GM18861 (cell line): ENCODE data around the gene TADA2B.

ENCODE experiments used
- ATAC-seq: cut with Tn5 transposase; IDR thresholded peaks from one replicate; pipeline ENCODE4 v1.9.1; 2021; ENCODE audit not compliant: unreplicated experiment

Gene TADA2B

GRCh38 chr4:7017446-7018048, 25.6 kb upstream of the TADA2B start:
- no peak for ATAC-seq

GRCh38 chr4:7018281-7018680, 24.9 kb upstream of the TADA2B start:
- ATAC-seq, result no peak

GRCh38 chr4:7019367-7019766, 23.8 kb upstream of the TADA2B start:
- no peak for ATAC-seq

- ATAC-seq, result no peak
These were observed 22.9 kb upstream of the TADA2B start for GRCh38 chr4:7020290-7020689.

- no peak for ATAC-seq
These were observed 22.3 kb upstream of the TADA2B start for GRCh38 chr4:7020856-7021255.

DNA sequence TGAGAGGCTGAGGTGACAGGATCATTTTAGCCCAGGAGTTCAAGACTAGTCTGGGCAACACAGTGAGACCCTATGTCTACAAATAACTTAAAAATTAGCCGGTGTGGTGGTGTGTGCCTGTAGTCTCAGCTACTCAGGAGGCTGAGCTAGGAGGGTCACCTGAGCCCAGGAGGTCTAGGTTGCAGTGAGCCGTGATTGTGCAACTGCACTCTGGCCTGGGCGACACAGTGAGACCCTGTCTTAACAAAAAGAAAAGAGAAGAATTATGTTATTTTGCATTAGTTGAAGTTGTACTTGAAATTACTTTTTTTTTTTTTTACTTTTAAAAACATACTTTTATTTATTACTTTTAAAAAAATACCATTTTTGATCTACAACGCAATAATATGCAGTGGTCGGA, 21.8 kb upstream of the TADA2B start:
- ATAC-seq, result no peak

- no peak for ATAC-seq
These were observed 21.1 kb upstream of the TADA2B start for GRCh38 chr4:7021930-7022664.

DNA sequence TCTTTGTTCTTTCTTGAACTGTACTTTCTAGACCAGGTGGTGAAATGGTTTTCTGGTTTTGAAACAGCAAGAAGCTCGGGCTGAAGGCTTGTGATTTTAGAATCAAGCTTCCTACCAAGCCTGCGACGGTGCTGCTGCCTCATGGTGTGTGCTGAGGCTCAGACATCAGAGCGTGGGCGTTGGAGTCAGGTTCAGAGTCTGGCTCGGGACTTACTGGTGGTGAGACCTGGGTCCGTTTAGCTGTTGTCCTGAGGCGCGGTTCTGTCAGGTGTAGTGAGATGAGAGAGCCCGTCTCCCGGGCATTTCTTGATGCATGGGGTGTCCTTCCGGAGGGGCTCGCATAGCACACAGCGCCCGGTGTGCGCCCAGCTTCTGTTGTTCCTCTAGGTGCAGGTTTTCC, 19.7 kb upstream of the TADA2B start:
- ATAC-seq, result no peak

DNA sequence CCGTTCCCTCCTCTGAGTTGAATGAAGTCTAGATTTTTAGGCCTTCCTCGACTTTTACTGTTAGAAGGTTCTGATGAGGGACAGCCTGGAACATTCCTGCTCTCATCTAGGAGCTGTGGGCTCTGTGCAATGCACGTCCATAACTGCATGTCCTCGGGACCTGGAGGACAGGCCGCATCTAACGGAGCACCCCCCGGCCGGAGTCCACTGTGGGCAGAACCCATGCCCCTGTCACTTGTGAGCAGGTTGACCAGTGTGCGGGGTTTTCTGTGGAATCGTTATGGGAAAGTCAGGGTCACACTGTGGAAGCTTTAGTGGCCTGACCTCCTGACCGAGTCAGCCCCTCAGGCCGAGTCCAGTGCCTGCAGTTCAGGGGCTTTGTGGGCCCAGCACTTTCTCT, 19.3 kb upstream of the TADA2B start:
- no peak for ATAC-seq

GRCh38 chr4:7024336-7024890, 18.8 kb upstream of the TADA2B start:
- ATAC-seq, result no peak

- no peak for ATAC-seq
These were observed 18.1 kb upstream of the TADA2B start for GRCh38 chr4:7025040-7025602.

DNA sequence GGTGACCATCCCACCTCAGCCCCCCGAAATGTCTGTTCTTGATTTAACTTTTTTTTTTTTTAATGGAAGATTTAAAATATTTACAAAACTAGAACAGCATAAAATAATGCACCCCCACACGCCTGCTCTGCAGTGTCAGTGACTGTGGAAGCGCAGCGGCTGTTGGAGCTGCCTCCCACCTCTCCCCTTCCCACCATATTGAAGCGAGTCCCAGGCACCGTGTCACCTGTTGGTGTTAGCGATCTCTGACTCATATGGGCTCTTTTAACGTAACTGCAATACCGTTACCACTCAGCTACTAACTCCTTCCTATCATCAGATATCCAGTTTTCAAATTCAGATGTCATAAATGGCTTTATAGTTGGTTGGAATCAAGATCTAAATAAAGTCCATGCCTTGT, 17.1 kb upstream of the TADA2B start:
- ATAC-seq, result no peak

DNA sequence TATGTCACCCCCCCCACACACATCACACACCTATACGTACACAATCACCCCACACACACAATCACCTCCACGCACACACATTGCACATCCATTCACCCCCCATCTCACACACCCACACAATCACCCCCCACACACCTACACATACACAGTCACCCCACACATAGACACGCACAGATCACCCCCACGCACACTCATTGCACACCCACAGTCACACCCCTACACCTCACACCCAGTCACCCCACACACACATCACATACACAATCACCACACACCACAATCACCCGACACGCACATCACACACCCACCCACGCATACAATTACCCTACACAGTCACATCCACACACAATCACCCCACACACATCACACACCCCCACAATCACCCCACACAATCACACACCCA, 15.9 kb upstream of the TADA2B start:
- no peak for ATAC-seq

DNA sequence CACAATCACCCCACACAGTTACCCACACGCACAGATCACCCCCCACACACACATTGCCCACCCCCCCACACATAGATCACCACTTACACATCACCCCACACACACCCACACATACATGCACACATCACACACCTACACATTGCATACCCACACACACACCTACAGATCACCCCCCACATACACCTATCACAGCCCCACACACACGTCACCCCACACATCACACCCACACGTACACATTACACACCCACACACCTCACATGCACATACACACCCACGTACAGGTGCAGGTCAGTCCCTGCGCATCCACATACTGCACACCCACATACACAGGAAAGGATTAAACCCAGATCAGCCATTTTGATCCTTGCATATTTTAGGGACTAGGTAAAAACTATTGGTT, 15.3 kb upstream of the TADA2B start:
- ATAC-seq, result no peak

- no peak for ATAC-seq
These were observed 14.0 kb upstream of the TADA2B start for GRCh38 chr4:7029212-7029611.

DNA sequence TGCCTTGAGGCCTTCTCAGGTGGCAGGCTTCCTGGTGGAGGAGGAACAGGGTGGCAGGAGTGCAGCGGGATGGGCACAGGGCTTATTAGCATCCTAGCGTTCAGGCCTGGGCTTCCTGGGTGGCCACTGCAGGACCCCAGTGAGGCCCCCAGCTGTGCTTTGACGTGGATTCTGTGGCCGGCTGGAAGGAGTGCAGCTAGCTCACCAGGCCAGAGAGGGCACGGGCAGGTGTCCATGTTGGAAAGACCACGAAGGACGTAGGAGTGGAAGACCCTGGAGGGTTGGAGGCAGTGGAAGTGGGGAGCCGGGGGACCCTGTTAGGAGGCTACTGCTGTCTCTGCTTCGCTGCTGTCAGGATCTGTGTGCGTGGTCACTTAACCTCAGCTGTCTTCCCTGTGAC, 13.3 kb upstream of the TADA2B start:
- ATAC-seq, result no peak

DNA sequence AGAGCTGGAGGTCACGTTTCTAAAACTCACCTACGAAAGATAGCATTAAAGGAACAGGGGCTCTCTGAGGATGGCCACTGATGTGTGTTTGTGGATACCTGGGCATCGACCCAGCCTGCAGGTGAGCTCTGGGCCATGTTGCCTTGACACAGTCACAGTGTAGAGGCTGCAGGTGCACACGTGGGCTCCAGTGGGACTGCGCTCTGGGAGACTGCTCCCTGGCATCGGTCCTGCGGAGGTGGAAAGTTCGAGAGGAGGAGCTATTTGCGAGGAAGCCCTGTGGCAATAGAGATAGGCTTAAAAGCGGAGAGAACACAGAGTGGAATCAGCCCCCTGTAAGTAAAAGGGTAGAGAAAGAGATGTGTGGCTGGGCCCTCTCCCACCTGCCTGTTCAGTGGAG, 12.3 kb upstream of the TADA2B start:
- ATAC-seq, result no peak

DNA sequence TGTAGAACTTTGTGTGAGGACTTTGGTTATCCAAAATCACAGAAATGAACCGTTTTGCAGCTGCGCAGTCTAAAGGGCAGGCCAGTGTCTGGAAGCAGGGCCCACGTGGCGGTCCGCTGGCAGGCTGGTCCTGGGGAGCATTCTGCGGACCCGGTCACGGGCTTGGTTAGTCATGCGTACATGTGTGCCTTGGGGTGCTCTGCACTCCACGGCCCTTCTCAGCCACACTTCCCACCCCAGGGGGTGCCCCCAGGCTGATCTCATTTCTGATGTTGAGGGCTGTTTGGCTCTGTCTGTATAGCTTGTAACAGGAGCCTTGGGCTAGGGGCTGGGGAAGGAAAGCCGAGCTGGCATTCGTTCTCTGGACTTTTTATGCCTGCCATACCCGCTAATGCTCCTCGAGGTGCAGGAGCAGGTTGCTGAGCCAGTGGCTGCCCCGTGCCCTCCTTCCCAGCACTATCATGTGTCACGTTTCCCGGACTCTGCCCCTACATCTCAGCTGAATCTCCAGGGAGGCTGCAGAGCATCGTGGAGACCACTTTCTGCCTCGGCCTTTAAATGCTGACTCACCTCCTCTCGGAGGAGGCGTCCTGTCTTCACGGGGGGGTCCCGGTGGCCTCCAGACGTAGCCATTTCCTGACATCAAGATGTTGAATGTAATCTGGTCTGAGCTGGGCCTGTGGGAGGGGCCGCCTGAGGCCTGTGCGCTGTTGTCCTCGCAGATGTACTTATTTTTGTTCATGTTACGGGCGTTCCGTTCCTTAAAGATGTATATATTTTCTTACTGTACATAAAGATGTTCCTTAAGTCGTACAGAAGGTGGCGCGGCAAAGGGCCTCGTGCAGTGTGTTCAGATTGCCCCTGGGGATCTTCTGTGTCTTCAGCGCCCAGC, 11.4 kb upstream of the TADA2B start:
- ATAC-seq, result no peak

DNA sequence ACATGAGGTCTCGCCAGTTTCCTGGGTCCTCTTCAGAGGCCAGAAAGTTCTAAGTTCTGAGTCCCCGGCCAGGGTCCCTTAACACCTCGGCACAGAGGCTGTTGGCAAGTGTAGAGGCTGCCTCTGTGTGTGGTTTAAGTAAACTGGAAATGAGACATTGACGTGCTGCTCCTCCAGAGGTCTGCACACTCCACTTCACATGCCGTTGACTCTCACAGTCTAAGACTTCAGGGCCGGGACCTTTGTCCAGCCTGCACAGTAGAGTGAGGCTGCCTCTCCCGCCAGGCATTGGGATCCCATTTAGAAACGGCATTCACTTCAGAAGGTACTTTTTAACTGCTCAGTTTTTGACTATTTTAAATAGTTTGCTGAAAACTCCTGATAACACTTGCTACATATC, 10.6 kb upstream of the TADA2B start:
- ATAC-seq, result no peak

DNA sequence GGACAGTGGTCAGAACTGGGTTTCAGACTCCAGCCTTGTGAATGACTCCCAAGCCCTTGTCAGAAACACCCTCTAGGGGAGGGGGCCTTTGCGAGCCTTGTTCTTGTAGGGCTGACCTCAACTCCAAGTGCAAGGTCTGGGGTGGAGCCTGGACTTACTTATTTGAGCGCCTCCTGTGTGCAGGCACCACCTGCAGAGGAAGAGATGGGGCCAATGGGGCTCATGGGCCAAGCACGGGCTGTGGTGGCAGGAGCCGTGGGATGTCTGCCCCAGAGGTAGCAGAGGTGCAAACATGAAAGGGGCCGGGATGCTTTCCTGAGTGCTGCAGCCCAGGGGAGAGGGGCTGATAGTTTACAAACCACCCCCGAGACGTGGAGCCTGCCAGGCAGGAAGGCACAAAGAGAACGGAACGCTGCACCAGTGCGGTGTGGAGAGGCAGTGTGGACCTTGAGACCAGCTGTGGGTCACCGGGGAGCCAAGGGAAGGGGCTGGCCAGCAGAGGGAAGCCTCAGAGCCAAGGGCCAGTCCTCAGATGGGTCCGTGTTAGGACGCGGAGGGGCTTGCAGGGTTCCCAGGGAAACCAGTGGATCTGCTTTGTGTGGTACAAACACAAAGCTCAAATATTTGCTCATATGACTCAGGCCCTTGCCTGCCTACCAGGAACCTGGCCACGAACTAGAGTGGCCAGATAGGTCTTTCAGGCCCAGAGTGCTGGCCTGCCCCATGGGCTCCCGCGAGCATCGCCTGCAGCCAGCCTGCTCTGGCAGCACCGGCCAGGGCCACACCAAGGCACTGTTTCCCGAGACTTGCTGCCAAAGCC, 8.7 kb upstream of the TADA2B start:
- ATAC-seq, result no peak

- no peak for ATAC-seq
These were observed 5.7 kb upstream of the TADA2B start for GRCh38 chr4:7037425-7037824.
